Measurements from ENCODE around the gene DMTF1. TPM values are rescaled to one million over a fixed set of nuclear protein-coding genes. Genes with fewer than 3 reads are reported as not detected.

Gene DMTF1
- total and polyA plus RNA-seq, 2 of the 8 experiments (the other 6 are each of a cell fraction or from before 2014, with no cell fraction given) = 86.0 to 115 TPM

GRCh38 chr7:87209295-87209924 is 57.2 kb downstream of the DMTF1 start:
- ChIA-PET POLR2A (ENCODE audit: partially characterized antibody) (interaction anchor here (0.7 to 2.7 kb wide), 3 partner anchors 10 to 152 kb away, joined by 3 to 19 read pairs (median 3); partner anchors contain the start of gene TMEM243), CTCF (ENCODE audit: partially characterized antibody) (interaction anchor here (0.7 kb wide), 1 partner anchor 198 kb away, joined by 3 read pairs; no protein-coding TSS in a partner anchor)
- Histone ChIP-seq H3K23me2 (ENCODE audit: low read depth, low read length) (no peaks in the 10 kb centered on the region; the same call in 1 of the 2 replicates), H3K79me2 (ENCODE audit: control insufficient read depth in 1 of 2, insufficient read depth in 2 of 2, low read length in 2 of 2) (peaks cover 3 to 56% of the 10 kb centered on the region in 2 experiments; a peak in 2 of 4 replicates), H4K8ac (ENCODE audit: extremely low read depth, insufficient read depth, low read length) (no peak overlapping the region), H3K18ac (ENCODE audit: extremely low read depth, low read length) (no peak overlapping the region), H2BK15ac (ENCODE audit: low read length) (no peak overlapping the region), H2BK12ac (ENCODE audit: low read depth, low read length) (no peak overlapping the region), H3K9me3 (ENCODE audit: insufficient read depth in 2 of 2, low read depth in 1 of 2, low read length in 1 of 2) (peaks cover 18 to 26% of the 10 kb centered on the region in 2 experiments), H3K4me2 (ENCODE audit: insufficient read depth in 1 of 2, low read depth in 2 of 2, low read length in 2 of 2) (no peak overlapping the region), H4K20me1 (replicated peaks in 1 of 2; ENCODE audit: control insufficient read depth in 1 of 2, insufficient read depth in 2 of 2, low read length in 2 of 2) (peaks cover 2 to 3% of the 10 kb centered on the region in 2 experiments), H3K4me3 (ENCODE audit: extremely low read depth in 1 of 4, insufficient read depth in 2 of 4, low read depth in 3 of 4, low read length in 4 of 4) (no peak overlapping the region), H3K4ac (replicated peaks; ENCODE audit: insufficient read length, low read depth, low read length) (no peak overlapping the region), H3K27me3 (replicated peaks in 1 of 4; ENCODE audit: control insufficient read depth in 3 of 4, extremely low read depth in 1 of 4, insufficient read depth in 3 of 4, low read length in 3 of 4) (no peaks in the 10 kb centered on the region), H2AK5ac (ENCODE audit: low read depth, low read length) (no peak overlapping the region; the same call in 1 of the 2 replicates), H3K23ac (ENCODE audit: insufficient read length) (no peak overlapping the region), H2BK120ac (replicated peaks; ENCODE audit: low read depth, low read length) (no peak overlapping the region), H3K79me1 (ENCODE audit: low read depth, low read length) (peaks cover 10% of the 10 kb centered on the region; the same call in 1 of the 2 replicates), H4K5ac (ENCODE audit: insufficient read length, low read depth, low read length) (no peak overlapping the region), H3K4me1 (replicated peaks in 1 of 4; ENCODE audit: control insufficient read depth in 3 of 4, insufficient read depth in 4 of 4, low read length in 3 of 4) (peaks cover 0 to 3% (median 0%) of the 10 kb centered on the region in 4 experiments; a peak in 1 of 7 replicates), H3K36me3 (ENCODE audit: control insufficient read depth in 2 of 4, insufficient read depth in 4 of 4, low read length in 3 of 4) (peaks cover 0 to 20% (median 7%) of the 10 kb centered on the region in 4 experiments; a peak in 5 of 8 replicates), H2AFZ (ENCODE audit: low read length) (no peak overlapping the region), H3K27ac (ENCODE audit: low read depth, low read length) (no peak overlapping the region), H3K9ac (replicated peaks in 1 of 4; ENCODE audit: extremely low read depth in 1 of 4, low read depth in 3 of 4, low read length in 3 of 4) (no peak overlapping the region), H2BK20ac (ENCODE audit: low read length) (no peak overlapping the region), H4K91ac (replicated peaks; ENCODE audit: insufficient read length, low read length) (no peak overlapping the region), H3K56ac (replicated peaks; ENCODE audit: insufficient read length, low read depth, low read length) (no peak overlapping the region), H3K14ac (ENCODE audit: insufficient read length) (no peak overlapping the region), H2BK5ac (ENCODE audit: low read depth, low read length) (no peak overlapping the region)
- 92% methylated on average over 17 of the region's 18 CpGs; no CpG with 5 or more reads in 1 of the 2 experiments for WGBS, 2 experiments (ENCODE audit: extremely low coverage in 1 of 2, insufficient coverage in 1 of 2, insufficient read length in 1 of 2, insufficient replicate concordance in 2 of 2, low coverage in 1 of 2, low lambda C conversion rate in 2 of 2, missing lambda C conversion rate in 1 of 2)
- no peak for FAIRE-seq
- no peak for DNase-seq (ENCODE audit: low read depth in 1 of 2, low spot score in 2 of 2)
- no peak for TF ChIP-seq MAX (IDR thresholded peaks at IDR 0.05)
- no peak for TF ChIP-seq CHD1 (IDR thresholded peaks at IDR 0.05; ENCODE audit: low read depth, low read length)
- TF ChIP-seq CTCF (IDR thresholded peaks at IDR 0.05; ENCODE audit: control extremely low read depth in 1 of 3, insufficient read depth in 1 of 3, low read depth in 1 of 3, low read length in 3 of 3) = no peak
- no peak for TF ChIP-seq TCF12 (IDR thresholded peaks at IDR 0.05; ENCODE audit: low read depth, low read length)
- TF ChIP-seq JUND (IDR thresholded peaks at IDR 0.05; ENCODE audit: low read length) = no peak
- no peak for TF ChIP-seq EZH2 (IDR thresholded peaks at IDR 0.05; ENCODE audit: low read depth, low read length, severe bottlenecking)
- TF ChIP-seq YY1 (IDR thresholded peaks at IDR 0.05; ENCODE audit: low read depth, low read length) = no peak
- no peak for TF ChIP-seq POLR2A (IDR thresholded peaks at IDR 0.05; ENCODE audit: control extremely low read depth in 1 of 2, low read depth in 2 of 2, low read length in 2 of 2)
- TF ChIP-seq SP1 (IDR thresholded peaks at IDR 0.05; ENCODE audit: low read depth, low read length) = no peak
- TF ChIP-seq GTF2F1 (IDR thresholded peaks at IDR 0.05; ENCODE audit: borderline replicate concordance, low read depth, low read length) = no peak
- TF ChIP-seq SUZ12 (IDR thresholded peaks at IDR 0.05; ENCODE audit: low read length) = no peak
